ENCODE results near the gene PHOSPHO1.

- TF ChIP-seq EHMT2 (IDR thresholded peaks at IDR 0.05; ENCODE audit: borderline replicate concordance, low read depth, low read length) = no peak
- no peak for TF ChIP-seq EP300 (IDR thresholded peaks at IDR 0.05; ENCODE audit: low read depth in 2 of 2, low read length in 2 of 2)
- no peak for TF ChIP-seq EP300 (CRISPR knock-in tag; IDR thresholded peaks at IDR 0.05; ENCODE audit: borderline replicate concordance)
- TF ChIP-seq NFE2L2 (IDR thresholded peaks at IDR 0.05; ENCODE audit: low read length) = no peak
- no peak for TF ChIP-seq RFX3 (CRISPR knock-in tag; IDR thresholded peaks at IDR 0.05)
- no peak for TF ChIP-seq ZZZ3 (CRISPR knock-in tag; IDR thresholded peaks at IDR 0.05; ENCODE audit: borderline replicate concordance)
- TF ChIP-seq PHF5A (CRISPR knock-in tag; IDR thresholded peaks at IDR 0.05; ENCODE audit: low read depth, unreplicated experiment) = no peak
- TF ChIP-seq ZKSCAN1 (IDR thresholded peaks at IDR 0.05; ENCODE audit: low read length) = no peak
- no peak for TF ChIP-seq ZNF274 (CRISPR knock-in tag; IDR thresholded peaks at IDR 0.05)
- TF ChIP-seq, protein P1, sequence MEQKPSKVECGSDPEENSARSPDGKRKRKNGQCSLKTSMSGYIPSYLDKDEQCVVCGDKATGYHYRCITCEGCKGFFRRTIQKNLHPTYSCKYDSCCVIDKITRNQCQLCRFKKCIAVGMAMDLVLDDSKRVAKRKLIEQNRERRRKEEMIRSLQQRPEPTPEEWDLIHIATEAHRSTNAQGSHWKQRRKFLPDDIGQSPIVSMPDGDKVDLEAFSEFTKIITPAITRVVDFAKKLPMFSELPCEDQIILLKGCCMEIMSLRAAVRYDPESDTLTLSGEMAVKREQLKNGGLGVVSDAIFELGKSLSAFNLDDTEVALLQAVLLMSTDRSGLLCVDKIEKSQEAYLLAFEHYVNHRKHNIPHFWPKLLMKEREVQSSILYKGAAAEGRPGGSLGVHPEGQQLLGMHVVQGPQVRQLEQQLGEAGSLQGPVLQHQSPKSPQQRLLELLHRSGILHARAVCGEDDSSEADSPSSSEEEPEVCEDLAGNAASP (CRISPR knock-in tag; IDR thresholded peaks at IDR 0.05; ENCODE audit: borderline replicate concordance) = no peak
- no peak for TF ChIP-seq PRDM15 (CRISPR knock-in tag; IDR thresholded peaks at IDR 0.05)
- TF ChIP-seq ATF3 (CRISPR knock-in tag; IDR thresholded peaks at IDR 0.05) = no peak
- TF ChIP-seq, protein P2, sequence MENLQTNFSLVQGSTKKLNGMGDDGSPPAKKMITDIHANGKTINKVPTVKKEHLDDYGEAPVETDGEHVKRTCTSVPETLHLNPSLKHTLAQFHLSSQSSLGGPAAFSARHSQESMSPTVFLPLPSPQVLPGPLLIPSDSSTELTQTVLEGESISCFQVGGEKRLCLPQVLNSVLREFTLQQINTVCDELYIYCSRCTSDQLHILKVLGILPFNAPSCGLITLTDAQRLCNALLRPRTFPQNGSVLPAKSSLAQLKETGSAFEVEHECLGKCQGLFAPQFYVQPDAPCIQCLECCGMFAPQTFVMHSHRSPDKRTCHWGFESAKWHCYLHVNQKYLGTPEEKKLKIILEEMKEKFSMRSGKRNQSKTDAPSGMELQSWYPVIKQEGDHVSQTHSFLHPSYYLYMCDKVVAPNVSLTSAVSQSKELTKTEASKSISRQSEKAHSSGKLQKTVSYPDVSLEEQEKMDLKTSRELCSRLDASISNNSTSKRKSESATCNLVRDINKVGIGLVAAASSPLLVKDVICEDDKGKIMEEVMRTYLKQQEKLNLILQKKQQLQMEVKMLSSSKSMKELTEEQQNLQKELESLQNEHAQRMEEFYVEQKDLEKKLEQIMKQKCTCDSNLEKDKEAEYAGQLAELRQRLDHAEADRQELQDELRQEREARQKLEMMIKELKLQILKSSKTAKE (CRISPR knock-in tag; IDR thresholded peaks at IDR 0.05; ENCODE audit: borderline replicate concordance) = no peak
Measured at GRCh38 chr17:49217651-49218413, 12.8 kb downstream of the PHOSPHO1 start.
